RWPE1 (cell line): ENCODE results near the gene STXBP3.
"Not testable (repeated sequence)": the region's sequence is repeated elsewhere in the genome, so short reads cannot be mapped to it uniquely, and the experiment has no call there.

Experiments used
- CTCF ChIA-PET: fragments of 350-600 bp; sonication (Branson Sonifier 250); formaldehyde crosslinking; extraction: SDS; loops from one replicate; lab custom pipeline; 2021; lab: Yijun Ruan, JAX
- POLR2A ChIA-PET: fragments of 400-600 bp; formaldehyde crosslinking; extraction: SDS; loops from one replicate; lab custom pipeline; 2020; ENCODE audit warnings: antibody characterized with exemption; ENCODE audit not compliant: low non-redundant PET; lab: Yijun Ruan, JAX
- DNase-seq: peaks from one replicate; pipeline ENCODE4 v3.0.0; 2012; ENCODE audit warnings: low spot score
- H3K27ac ChIP-seq: fragments of 450-650 bp; 2 replicates; pipeline ENCODE4 v1.5.1; 2017
- TF ChIP-seq, protein P1 (sequence below): fragments of 450-650 bp; conservative IDR thresholded peaks from 2 replicates; pipeline ENCODE4 v1.5.1; 2017; ENCODE audit warnings: low read depth, mild to moderate bottlenecking

Gene STXBP3, protein sequence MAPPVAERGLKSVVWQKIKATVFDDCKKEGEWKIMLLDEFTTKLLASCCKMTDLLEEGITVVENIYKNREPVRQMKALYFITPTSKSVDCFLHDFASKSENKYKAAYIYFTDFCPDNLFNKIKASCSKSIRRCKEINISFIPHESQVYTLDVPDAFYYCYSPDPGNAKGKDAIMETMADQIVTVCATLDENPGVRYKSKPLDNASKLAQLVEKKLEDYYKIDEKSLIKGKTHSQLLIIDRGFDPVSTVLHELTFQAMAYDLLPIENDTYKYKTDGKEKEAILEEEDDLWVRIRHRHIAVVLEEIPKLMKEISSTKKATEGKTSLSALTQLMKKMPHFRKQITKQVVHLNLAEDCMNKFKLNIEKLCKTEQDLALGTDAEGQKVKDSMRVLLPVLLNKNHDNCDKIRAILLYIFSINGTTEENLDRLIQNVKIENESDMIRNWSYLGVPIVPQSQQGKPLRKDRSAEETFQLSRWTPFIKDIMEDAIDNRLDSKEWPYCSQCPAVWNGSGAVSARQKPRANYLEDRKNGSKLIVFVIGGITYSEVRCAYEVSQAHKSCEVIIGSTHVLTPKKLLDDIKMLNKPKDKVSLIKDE

DNA sequence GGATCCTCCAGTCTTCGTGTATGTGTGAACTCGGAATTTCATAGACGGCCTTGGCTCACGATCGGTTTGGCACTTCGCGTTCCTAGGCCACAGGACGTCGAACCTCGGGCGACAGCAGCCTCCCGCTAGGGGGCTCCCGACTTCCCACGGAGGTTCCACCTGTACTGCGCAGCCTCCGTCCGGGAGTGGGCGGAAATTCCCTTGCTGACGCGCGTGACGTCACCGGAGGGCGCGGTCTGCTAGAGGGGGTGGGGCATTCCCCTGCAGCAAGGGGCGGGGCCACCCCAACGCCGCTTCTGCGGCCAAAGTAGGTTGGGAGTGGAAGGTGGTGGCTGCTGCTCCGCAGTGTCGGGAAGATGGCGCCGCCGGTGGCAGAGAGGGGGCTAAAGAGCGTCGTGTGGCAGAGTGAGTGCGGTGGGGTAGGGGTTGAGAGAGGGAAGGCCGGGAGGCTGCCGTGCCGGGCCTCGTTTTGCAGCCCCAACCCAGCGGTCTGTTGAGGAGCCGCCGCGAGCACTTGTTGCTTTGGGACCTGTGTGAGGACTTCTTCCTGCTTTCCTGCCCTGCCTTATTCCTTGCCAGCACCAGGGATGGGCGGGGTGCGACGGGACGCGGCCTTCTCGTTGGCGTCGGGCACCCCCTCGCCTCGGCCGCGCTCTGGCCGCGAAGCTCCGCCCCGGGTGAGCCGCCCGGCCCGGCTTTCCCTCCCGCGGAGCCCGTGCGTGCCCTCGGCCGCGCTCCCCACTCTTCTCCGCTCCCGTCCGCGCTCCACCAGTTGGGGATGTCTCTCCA, at the start of gene STXBP3:
STXBP3 (plus strand) TSS at position 293 of the 789 bp plus-strand sequence; CDS start at position 357, 64 bp downstream.
- CTCF ChIA-PET, result no interaction called here
- peak; percentile 96 for DNase-seq
- POLR2A ChIA-PET, result interaction anchor here (1.0 kb wide), 1 partner anchor 54 kb away, joined by 7 read pairs; the partner anchor contains the start of gene PRPF38B
- TF ChIP-seq, protein P1, sequence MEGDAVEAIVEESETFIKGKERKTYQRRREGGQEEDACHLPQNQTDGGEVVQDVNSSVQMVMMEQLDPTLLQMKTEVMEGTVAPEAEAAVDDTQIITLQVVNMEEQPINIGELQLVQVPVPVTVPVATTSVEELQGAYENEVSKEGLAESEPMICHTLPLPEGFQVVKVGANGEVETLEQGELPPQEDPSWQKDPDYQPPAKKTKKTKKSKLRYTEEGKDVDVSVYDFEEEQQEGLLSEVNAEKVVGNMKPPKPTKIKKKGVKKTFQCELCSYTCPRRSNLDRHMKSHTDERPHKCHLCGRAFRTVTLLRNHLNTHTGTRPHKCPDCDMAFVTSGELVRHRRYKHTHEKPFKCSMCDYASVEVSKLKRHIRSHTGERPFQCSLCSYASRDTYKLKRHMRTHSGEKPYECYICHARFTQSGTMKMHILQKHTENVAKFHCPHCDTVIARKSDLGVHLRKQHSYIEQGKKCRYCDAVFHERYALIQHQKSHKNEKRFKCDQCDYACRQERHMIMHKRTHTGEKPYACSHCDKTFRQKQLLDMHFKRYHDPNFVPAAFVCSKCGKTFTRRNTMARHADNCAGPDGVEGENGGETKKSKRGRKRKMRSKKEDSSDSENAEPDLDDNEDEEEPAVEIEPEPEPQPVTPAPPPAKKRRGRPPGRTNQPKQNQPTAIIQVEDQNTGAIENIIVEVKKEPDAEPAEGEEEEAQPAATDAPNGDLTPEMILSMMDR, result peak; percentile 96
- peak within 1 kb of the TSS; percentile 96 for H3K27ac ChIP-seq

DNA sequence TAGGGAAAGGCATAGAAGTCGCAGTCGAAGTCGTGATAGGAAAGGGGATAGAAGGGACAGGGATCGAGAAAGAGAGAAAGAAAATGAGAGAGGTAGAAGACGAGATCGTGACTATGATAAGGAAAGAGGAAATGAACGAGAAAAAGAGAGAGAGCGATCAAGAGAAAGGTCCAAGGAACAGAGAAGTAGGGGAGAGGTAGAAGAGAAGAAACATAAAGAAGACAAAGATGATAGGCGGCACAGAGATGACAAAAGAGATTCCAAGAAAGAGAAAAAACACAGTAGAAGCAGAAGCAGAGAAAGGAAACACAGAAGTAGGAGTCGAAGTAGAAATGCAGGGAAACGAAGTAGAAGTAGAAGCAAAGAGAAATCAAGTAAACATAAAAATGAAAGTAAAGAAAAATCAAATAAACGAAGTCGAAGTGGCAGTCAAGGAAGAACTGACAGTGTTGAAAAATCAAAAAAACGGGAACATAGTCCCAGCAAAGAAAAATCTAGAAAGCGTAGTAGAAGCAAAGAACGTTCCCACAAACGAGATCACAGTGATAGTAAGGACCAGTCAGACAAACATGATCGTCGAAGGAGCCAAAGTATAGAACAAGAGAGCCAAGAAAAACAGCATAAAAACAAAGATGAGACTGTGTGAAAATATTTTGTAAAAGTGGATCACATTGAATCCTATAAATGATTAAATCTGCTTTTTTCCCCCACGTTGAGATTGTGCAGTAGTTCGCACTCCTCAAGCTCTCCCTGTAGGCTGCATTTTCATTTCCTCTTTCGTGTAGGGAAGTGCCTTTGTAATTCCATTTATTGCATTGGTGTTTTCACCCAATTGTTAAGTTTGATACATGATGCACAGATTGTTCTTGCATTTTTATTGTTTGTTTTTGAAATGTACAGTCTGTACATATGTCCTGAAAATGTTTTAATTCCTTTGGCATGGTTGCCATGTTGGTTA, 46.8 kb upstream of the STXBP3 start:
- ChIA-PET POLR2A (no interaction called here), CTCF (no interaction called here)
- no peak overlapping the region for H3K27ac ChIP-seq
- no peak for DNase-seq
- TF ChIP-seq, protein P1, result no peak

DNA sequence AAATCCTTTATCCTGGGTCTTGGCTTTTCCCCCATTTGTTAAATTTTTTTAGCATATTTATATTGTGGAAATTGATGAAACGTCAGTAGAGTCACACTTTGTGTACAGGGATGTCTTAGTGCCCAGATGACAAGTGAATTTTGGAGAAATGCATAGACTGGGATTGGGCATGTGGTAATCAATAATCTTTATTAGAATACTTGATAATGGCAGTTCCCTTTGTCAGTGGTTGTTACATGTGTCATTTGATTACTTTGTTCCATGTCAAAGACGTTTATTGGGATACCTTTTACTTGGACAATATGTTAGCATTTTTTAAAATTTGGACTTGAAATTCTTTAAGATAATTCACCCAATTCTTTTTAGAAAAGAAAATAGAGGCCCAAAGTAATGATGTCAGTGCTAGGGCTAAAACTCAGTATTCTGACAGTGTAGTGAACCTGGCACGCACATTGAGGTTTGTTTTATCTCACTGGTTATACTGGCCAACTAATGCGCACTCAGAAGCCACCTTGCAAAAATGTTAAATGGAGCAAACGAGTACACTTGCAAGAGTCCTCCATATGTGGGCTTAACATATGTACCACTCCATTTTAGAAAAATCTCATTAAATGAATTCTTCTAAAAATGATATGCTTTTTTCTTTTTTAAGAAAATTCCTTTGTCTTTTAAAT, 45.2 kb upstream of the STXBP3 start:
- DNase-seq, result no peak
- TF ChIP-seq, protein P1, result no peak
- POLR2A ChIA-PET, result no interaction called here
- CTCF ChIA-PET, result no interaction called here
- no peak overlapping the region for H3K27ac ChIP-seq

DNA sequence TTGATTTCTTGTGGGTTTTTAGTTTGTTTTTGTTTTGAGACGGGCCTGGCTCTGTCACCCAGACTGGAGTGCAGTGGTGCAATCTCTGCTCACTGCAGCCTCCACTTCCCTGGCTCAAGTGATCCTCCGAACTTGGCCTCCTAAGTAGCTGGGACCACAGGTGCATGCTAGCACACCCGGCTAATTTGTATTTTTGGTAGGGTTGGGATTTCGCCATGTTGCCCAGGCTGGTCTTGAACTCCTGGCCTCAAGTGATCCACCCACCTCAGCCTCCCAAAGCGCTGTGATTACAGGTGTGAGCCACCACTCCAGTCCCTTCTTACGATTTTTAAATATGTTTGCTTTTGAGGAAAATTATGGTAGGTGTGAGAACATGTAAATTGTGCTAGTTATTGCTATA, 44.4 kb upstream of the STXBP3 start:
- DNase-seq, CTCF ChIA-PET, H3K27ac ChIP-seq, POLR2A ChIA-PET: not testable (repeated sequence)

DNA sequence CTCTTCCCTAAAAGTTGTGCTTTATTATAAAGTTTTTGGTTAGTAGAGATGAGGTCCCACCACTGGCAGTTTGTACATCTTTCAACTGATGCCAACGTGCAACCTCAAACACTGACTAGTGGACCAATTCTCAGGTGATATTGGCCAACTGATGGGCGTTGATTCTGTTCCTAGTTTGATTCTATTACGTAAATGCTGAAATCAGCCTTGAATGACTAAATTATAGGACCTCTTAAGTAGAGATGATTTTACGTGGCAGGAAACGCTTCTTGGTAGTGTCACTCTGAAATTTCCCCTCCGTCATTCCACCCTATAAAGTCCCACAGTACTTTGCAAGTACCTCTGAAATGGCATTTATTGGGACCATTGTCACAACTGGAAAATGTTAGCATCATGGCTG, 42.5 kb upstream of the STXBP3 start:
- CTCF ChIA-PET, result no interaction called here
- no peak overlapping the region for H3K27ac ChIP-seq
- TF ChIP-seq, protein P1, result no peak
- POLR2A ChIA-PET, result no interaction called here
- DNase-seq, result no peak

DNA sequence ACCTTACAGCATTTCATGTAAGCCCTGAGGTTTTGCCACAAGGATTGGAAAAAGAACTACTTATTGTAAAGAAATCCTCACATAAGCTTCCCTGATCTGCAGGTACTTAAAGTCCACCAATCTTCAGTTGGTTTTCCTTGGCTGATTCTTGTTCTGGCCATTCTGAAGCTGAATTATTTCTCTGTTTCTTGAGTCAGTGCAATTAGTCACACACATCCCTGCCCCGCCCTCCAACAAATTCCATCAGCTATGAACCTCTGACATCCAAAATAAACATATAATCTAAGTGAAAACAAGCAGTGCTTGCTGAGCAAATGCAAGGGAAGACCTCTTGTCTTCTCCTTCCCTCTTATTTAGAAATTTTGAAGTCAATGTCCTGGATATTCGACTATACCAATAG, 42.0 kb upstream of the STXBP3 start:
- H3K27ac ChIP-seq, result no peak overlapping the region
- ChIA-PET POLR2A (no interaction called here), CTCF (no interaction called here)
- DNase-seq, result peak; percentile 64
- TF ChIP-seq, protein P1, result no peak
